ENCODE data around the gene INAFM2. TPM values are rescaled to one million over a fixed set of nuclear protein-coding genes. Genes with fewer than 3 reads are reported as not detected.

Gene INAFM2
- total and polyA plus RNA-seq, 4 donors, result 3.3 to 5.7 (median 4.4) TPM

GRCh38 chr15:40354408-40355171, 31.1 kb downstream of the INAFM2 start:
- Histone ChIP-seq H3K36me3 (ENCODE audit: control insufficient read depth in 4 of 4, insufficient read depth in 3 of 4, low read depth in 1 of 4, low read length in 3 of 4) (no peaks in the 10 kb centered on the region), H3K27ac (ENCODE audit: low read depth in 1 of 2, low read length in 2 of 2) (no peak overlapping the region), H3K4me1 (ENCODE audit: control insufficient read depth in 4 of 4, insufficient read depth in 4 of 4, low read length in 3 of 4) (peaks cover 9 to 31% (median 24%) of the 10 kb centered on the region in 4 donors), H3K9ac (ENCODE audit: low read depth in 1 of 2, low read length in 2 of 2) (no peak overlapping the region), H3K4me3 (ENCODE audit: low read depth in 1 of 3, low read length in 3 of 3) (no peak overlapping the region), H3K27me3 (ENCODE audit: control insufficient read depth in 4 of 4, insufficient read depth in 4 of 4, low read length in 3 of 4) (no peaks in the 10 kb centered on the region), H3K9me3 (ENCODE audit: control insufficient read depth in 4 of 4, low read length in 3 of 4) (no peaks in the 10 kb centered on the region)
- no peak for DNase-seq (ENCODE audit: low spot score)
- 60% methylated on average over 9 of the region's 9 CpGs for WGBS
- peak; percentile 5 for TF ChIP-seq CTCF (IDR thresholded peaks at IDR 0.05; ENCODE audit: low read depth, low read length, missing input control)
- TF ChIP-seq JUND (IDR thresholded peaks at IDR 0.05), result no peak

- DNase-seq (ENCODE audit: low spot score), result no peak
- no peaks in the 10 kb centered on the region for H3K9me3 ChIP-seq (ENCODE audit: control insufficient read depth in 4 of 4, low read length in 3 of 4)
- no peaks in the 10 kb centered on the region for H3K27me3 ChIP-seq (ENCODE audit: control insufficient read depth in 4 of 4, insufficient read depth in 4 of 4, low read length in 3 of 4)
- peaks cover 9 to 31% (median 24%) of the 10 kb centered on the region in 4 donors for H3K4me1 ChIP-seq (ENCODE audit: control insufficient read depth in 4 of 4, insufficient read depth in 4 of 4, low read length in 3 of 4)
- WGBS, result 91% methylated on average over 5 of the region's 5 CpGs
- H3K9ac ChIP-seq (ENCODE audit: low read depth in 1 of 2, low read length in 2 of 2), result no peak overlapping the region
- H3K4me3 ChIP-seq (ENCODE audit: low read depth in 1 of 3, low read length in 3 of 3), result no peak overlapping the region
- H3K27ac ChIP-seq (ENCODE audit: low read depth in 1 of 2, low read length in 2 of 2), result no peak overlapping the region
- TF ChIP-seq FOXA1 (IDR thresholded peaks at IDR 0.05), result no peak
- no peak for TF ChIP-seq SP1 (IDR thresholded peaks at IDR 0.05)
- no peak for TF ChIP-seq GABPA (IDR thresholded peaks at IDR 0.05 in 1 of 2, conservative IDR thresholded peaks at IDR 0.05 in 1 of 2)
- TF ChIP-seq NR2F2 (IDR thresholded peaks at IDR 0.05), result no peak
- no peak for TF ChIP-seq RXRA (IDR thresholded peaks at IDR 0.05)
- no peak for TF ChIP-seq TAF1 (conservative IDR thresholded peaks at IDR 0.05)
- TF ChIP-seq HNF4G (IDR thresholded peaks at IDR 0.05), result no peak
- no peak for TF ChIP-seq ATF3 (IDR thresholded peaks at IDR 0.05)
- no peak for TF ChIP-seq YY1 (IDR thresholded peaks at IDR 0.05)
- TF ChIP-seq REST (IDR thresholded peaks at IDR 0.05), result no peak
- TF ChIP-seq CTCF (IDR thresholded peaks at IDR 0.05; ENCODE audit: low read depth, low read length, missing input control), result no peak
- no peak for TF ChIP-seq JUND (IDR thresholded peaks at IDR 0.05)
- TF ChIP-seq MAX (IDR thresholded peaks at IDR 0.05), result no peak
- no peaks in the 10 kb centered on the region for H3K36me3 ChIP-seq (ENCODE audit: control insufficient read depth in 4 of 4, insufficient read depth in 3 of 4, low read depth in 1 of 4, low read length in 3 of 4)
These were observed 32.6 kb downstream of the INAFM2 start for GRCh38 chr15:40355976-40356585.

All from liver (tissue), 9 donors.